ENCODE measurements around the gene XPO1.

GRCh38 chr2:61478086-61478485, 60.1 kb downstream of the XPO1 start:
- TF ChIP-seq, protein P1, sequence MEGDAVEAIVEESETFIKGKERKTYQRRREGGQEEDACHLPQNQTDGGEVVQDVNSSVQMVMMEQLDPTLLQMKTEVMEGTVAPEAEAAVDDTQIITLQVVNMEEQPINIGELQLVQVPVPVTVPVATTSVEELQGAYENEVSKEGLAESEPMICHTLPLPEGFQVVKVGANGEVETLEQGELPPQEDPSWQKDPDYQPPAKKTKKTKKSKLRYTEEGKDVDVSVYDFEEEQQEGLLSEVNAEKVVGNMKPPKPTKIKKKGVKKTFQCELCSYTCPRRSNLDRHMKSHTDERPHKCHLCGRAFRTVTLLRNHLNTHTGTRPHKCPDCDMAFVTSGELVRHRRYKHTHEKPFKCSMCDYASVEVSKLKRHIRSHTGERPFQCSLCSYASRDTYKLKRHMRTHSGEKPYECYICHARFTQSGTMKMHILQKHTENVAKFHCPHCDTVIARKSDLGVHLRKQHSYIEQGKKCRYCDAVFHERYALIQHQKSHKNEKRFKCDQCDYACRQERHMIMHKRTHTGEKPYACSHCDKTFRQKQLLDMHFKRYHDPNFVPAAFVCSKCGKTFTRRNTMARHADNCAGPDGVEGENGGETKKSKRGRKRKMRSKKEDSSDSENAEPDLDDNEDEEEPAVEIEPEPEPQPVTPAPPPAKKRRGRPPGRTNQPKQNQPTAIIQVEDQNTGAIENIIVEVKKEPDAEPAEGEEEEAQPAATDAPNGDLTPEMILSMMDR (IDR thresholded peaks at IDR 0.05), result no peak
- no peak for TF ChIP-seq POLR2A (IDR thresholded peaks at IDR 0.05)
